HepG2 (cell line): ENCODE results near the gene SH2D2A. TPM values are rescaled to one million over a fixed set of nuclear protein-coding genes. Genes with fewer than 3 reads are reported as not detected.

Source experiments
- ATAC-seq: fragments of 200-7000 bp; cut with Tn5 transposase; 3 replicates; pipeline ENCODE4 v1.9.1; 2020; ENCODE audit warnings: mild to moderate bottlenecking, moderate library complexity
- BruUV-seq: library from RNA; stranded (reverse); fragments of 400-500 nt; replicated peaks from 2 replicates; lab custom pipeline; 2021; lab: Mats Ljungman, UMichigan
- CTCF ChIA-PET: fragments of 300-600 bp; formaldehyde crosslinking; extraction: SDS; loops from one replicate; lab custom pipeline; 2021; ENCODE audit warnings: low total read pairs, inconsistent platforms, low intra/inter-chr PET ratio; lab: Yijun Ruan, JAX
- POLR2A ChIA-PET: fragments of 350-600 bp; sonication (Branson Sonifier 250); formaldehyde crosslinking; loops from one replicate; lab custom pipeline; 2020; ENCODE audit warnings: antibody characterized with exemption, inconsistent platforms; lab: Yijun Ruan, JAX
- DNase-seq: peaks from one replicate; pipeline ENCODE4 v3.0.0-alpha.2; 2015; ENCODE audit warnings: low spot score
- FAIRE-seq: peaks from 3 replicates; lab custom pipeline; 2011; peaks lifted over from hg19 to GRCh38; lab: Jason Lieb, UNC
- H2AFZ ChIP-seq: one replicate; pipeline ENCODE4 v1.6.1; 2011; ENCODE audit warnings: low read length, inconsistent platforms
- H3K27ac ChIP-seq: fragments of 300-600 bp; 3 replicates; pipeline ENCODE4 v1.8.0; 2011; ENCODE audit warnings: mixed run types, mild to moderate bottlenecking, mixed read lengths, low read length, inconsistent platforms; ENCODE audit not compliant: insufficient read depth; ENCODE audit errors: extremely low read length
- H3K27me3 ChIP-seq, 2 experiments: fragments of 200-600 bp in 1 of 2; 2 replicates in 1 of 2; 3 replicates in 1 of 2; pipeline versions ENCODE4 v1.6.0 to v1.8.0; 2011; ENCODE audit warnings: low read length in 2 of 2, mild to moderate bottlenecking in 2 of 2, moderate library complexity in 2 of 2, inconsistent platforms in 1 of 2; ENCODE audit not compliant: insufficient read depth in 2 of 2, control insufficient read depth in 1 of 2
- H3K36me3 ChIP-seq, 2 experiments: fragments of 200-600 bp in 1 of 2; replicated peaks in 1 of 2; 2 replicates in 1 of 2; 3 replicates in 1 of 2; pipeline versions ENCODE4 v1.5.1 to v1.8.0; 2011; ENCODE audit warnings: low read length in 2 of 2, inconsistent platforms in 1 of 2; ENCODE audit not compliant: insufficient read depth in 2 of 2, control insufficient read depth in 1 of 2
- H3K4me1 ChIP-seq: 2 replicates; pipeline ENCODE4 v1.5.1; 2012; ENCODE audit warnings: low read length, inconsistent platforms; ENCODE audit not compliant: insufficient read depth
- H3K4me2 ChIP-seq: 2 replicates; pipeline ENCODE4 v1.6.0; 2011; ENCODE audit warnings: low read depth, low read length, inconsistent platforms
- H3K4me3 ChIP-seq, 3 experiments: fragments of 200-600 bp in 1 of 3; sonication (generic), shearing (Covaris generic) in 1 of 3; replicated peaks in 1 of 3; 2 replicates each; pipeline ENCODE4 v1.5.1; 2011 to 2016; ENCODE audit warnings: low read length in 3 of 3, inconsistent platforms in 2 of 3, low read depth in 2 of 3, mild to moderate bottlenecking in 2 of 3, control low read depth in 1 of 3, mixed read lengths in 1 of 3; ENCODE audit not compliant: insufficient read depth in 1 of 3
- H3K79me2 ChIP-seq: one replicate; pipeline ENCODE4 v1.6.1; 2011; ENCODE audit warnings: low read length, inconsistent platforms; ENCODE audit not compliant: insufficient read depth
- H3K9ac ChIP-seq: 2 replicates; pipeline ENCODE4 v1.6.0; 2011; ENCODE audit warnings: mild to moderate bottlenecking, low read depth, low read length, inconsistent platforms; ENCODE audit not compliant: insufficient read depth
- H3K9me3 ChIP-seq: 2 replicates; pipeline ENCODE4 v1.5.1; 2012; ENCODE audit warnings: mild to moderate bottlenecking, low read length
- H4K20me1 ChIP-seq: 2 replicates; pipeline ENCODE4 v1.6.0; 2011; ENCODE audit warnings: inconsistent platforms, mild to moderate bottlenecking, low read length, moderate library complexity; ENCODE audit not compliant: insufficient read depth
- FOXJ3 ChIP-seq: sonication (generic); formaldehyde crosslinking; IDR thresholded peaks from 2 replicates; pipeline ENCODE4 v1.4.0; 2020; ENCODE audit warnings: missing genetic modification reagents, mild to moderate bottlenecking, borderline replicate concordance
- NCOA1 ChIP-seq: sonication (generic); formaldehyde crosslinking; IDR thresholded peaks from 2 replicates; pipeline ENCODE4 v1.9.0; 2021; ENCODE audit warnings: missing genetic modification reagents
- NFKBIZ ChIP-seq: IDR thresholded peaks from 2 replicates; pipeline ENCODE4 v1.6.1; 2018; ENCODE audit warnings: missing genetic modification reagents, missing compliant biosample characterization
- PBX2 ChIP-seq: IDR thresholded peaks from 2 replicates; pipeline ENCODE4 v1.6.1; 2016; ENCODE audit warnings: control low read depth
- ZNF280D ChIP-seq: sonication (generic); formaldehyde crosslinking; IDR thresholded peaks from 2 replicates; pipeline ENCODE4 v1.5.1; 2020; ENCODE audit warnings: mild to moderate bottlenecking, missing genetic modification reagents
- WGBS: methylation state at CpG from one replicate; pipeline ENCODE4 v1.1.6; 2017; ENCODE audit warnings: low lambda C conversion rate; 5-methylcytosine and 5-hydroxymethylcytosine counted together
- in situ Hi-C: cut with HindIII; loops from 2 replicates; pipeline ENCODE4 v1.10.0; 2017; ENCODE audit warnings: low pct_unique_long_range_greater_than_20kb; ENCODE audit not compliant: extremely low pct_ligation_motif_present
- intact Hi-C: fragments of 100-400 bp; cut with micrococcal nuclease; formaldehyde crosslinking; loops from one replicate; pipeline ENCODE4 v1.10.0; 2022; ENCODE audit not compliant: unreplicated experiment
- polyA plus RNA-seq, 8 experiments: library from polyadenylated mRNA; depleted of rRNA in 3 of 8; stranded (reverse) in 7 of 8; unstranded in 1 of 8; fragments of >200 nt; fragmentation: Illumina TruSeq in 4 of 8; extraction: Trizol in 4 of 8; gene quantifications; 2 replicates each; pipeline versions ENCODE4 v1.2.1 to v1.2.3, GENCODE V29; 2011 to 2016; ENCODE audit warnings: low read depth in 4 of 8, missing spikeins in 1 of 8, mixed read lengths in 1 of 8; ENCODE audit not compliant: insufficient read depth in 1 of 8
- total RNA-seq, 5 experiments: library from RNA; depleted of rRNA; stranded (reverse); fragments of >200 nt; fragmentation: Illumina TruSeq; extraction: Trizol; gene quantifications; 2 replicates each; pipeline ENCODE4 v1.2.3, GENCODE V29; 2016; ENCODE audit warnings: low read depth in 1 of 5

Gene SH2D2A
- total and polyA plus RNA-seq, 2 of the 13 experiments (the other 11 are each of a cell fraction or from before 2014, with no cell fraction given), result 0.57 to 0.73 TPM

DNA sequence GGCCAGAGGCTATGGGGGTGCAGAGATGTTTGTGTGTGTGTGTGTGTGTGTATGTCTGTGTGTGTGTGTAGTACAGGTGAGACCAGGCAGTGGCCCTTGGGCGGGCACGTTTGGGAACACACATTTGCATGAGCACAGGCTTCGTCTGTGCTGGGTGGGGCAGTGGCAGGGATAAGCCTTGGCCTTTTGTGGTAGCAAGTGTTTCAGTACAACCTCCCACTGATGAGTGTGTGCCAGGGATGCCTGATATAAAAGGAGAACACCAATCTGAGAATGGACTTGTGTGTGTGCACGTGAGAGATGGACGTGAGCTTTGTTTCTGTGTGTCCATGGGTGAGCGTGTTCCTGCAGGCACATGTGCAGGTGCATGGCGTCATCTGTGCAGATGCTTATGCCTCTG, 47.0 kb upstream of the SH2D2A start:
- H3K9me3 ChIP-seq, result no peaks in the 10 kb centered on the region

More for the DNA sequence above, 47.0 kb upstream of the SH2D2A start:
- TF ChIP-seq NCOA1 (CRISPR knock-in tag) (no peak), ZNF280D (no peak), FOXJ3 (CRISPR knock-in tag) (no peak), PBX2 (CRISPR knock-in tag) (no peak), NFKBIZ (CRISPR knock-in tag) (no peak)
- Histone ChIP-seq H2AFZ (no peak overlapping the region), H3K79me2 (no peaks in the 10 kb centered on the region), H3K4me2 (no peak overlapping the region), H3K36me3 (no peaks in the 10 kb centered on the region), H3K4me1 (peaks cover 20% of the 10 kb centered on the region), H3K4me3 (no peak overlapping the region), H3K27ac (no peak overlapping the region), H3K27me3 (peaks cover 19 to 80% of the 10 kb centered on the region in 2 experiments), H4K20me1 (0 out of 2 replicates have a peak, but pooled peaks cover 2% of the 10 kb centered on the region), H3K9ac (no peak overlapping the region)
- DNase-seq (no peak), FAIRE-seq (no peak), ATAC-seq (no peak)
- 6% methylated on average over 3 of the region's 7 CpGs for WGBS
- in situ Hi-C loops, result loop anchor here (5.0 to 10.0 kb wide), 2 partner anchors 66 to 169 kb away; no protein-coding TSS in a partner anchor
- no TSS peak for BruUV-seq
- ChIA-PET POLR2A (no interaction called here), CTCF (no interaction called here)
- intact Hi-C loops, result loop anchor here (10.0 kb wide), 1 partner anchor 69 kb away; no protein-coding TSS in a partner anchor
